HepG2 (cell line): ENCODE results near the gene LTA. TPM values are rescaled to one million over a fixed set of nuclear protein-coding genes. Genes with fewer than 3 reads are reported as not detected.
A peak's percentile ranks its signal among the peaks of the same experiment; 100 is the strongest.

Source experiments
- ATAC-seq: fragments of 200-7000 bp; cut with Tn5 transposase; 3 replicates; pipeline ENCODE4 v1.9.1; 2020; ENCODE audit warnings: mild to moderate bottlenecking, moderate library complexity
- BruUV-seq: library from RNA; stranded (reverse); fragments of 400-500 nt; replicated peaks from 2 replicates; lab custom pipeline; 2021; lab: Mats Ljungman, UMichigan
- CTCF ChIA-PET: fragments of 300-600 bp; formaldehyde crosslinking; extraction: SDS; loops from one replicate; lab custom pipeline; 2021; ENCODE audit warnings: low total read pairs, inconsistent platforms, low intra/inter-chr PET ratio; lab: Yijun Ruan, JAX
- POLR2A ChIA-PET: fragments of 350-600 bp; sonication (Branson Sonifier 250); formaldehyde crosslinking; loops from one replicate; lab custom pipeline; 2020; ENCODE audit warnings: antibody characterized with exemption, inconsistent platforms; lab: Yijun Ruan, JAX
- DNase-seq: peaks from one replicate; pipeline ENCODE4 v3.0.0-alpha.2; 2015; ENCODE audit warnings: low spot score
- FAIRE-seq: peaks from 3 replicates; lab custom pipeline; 2011; peaks lifted over from hg19 to GRCh38; lab: Jason Lieb, UNC
- H2AFZ ChIP-seq: one replicate; pipeline ENCODE4 v1.6.1; 2011; ENCODE audit warnings: low read length, inconsistent platforms
- H3K27ac ChIP-seq: fragments of 300-600 bp; 3 replicates; pipeline ENCODE4 v1.8.0; 2011; ENCODE audit warnings: mixed run types, mild to moderate bottlenecking, mixed read lengths, low read length, inconsistent platforms; ENCODE audit not compliant: insufficient read depth; ENCODE audit errors: extremely low read length
- H3K27me3 ChIP-seq, 2 experiments: fragments of 200-600 bp in 1 of 2; 2 replicates in 1 of 2; 3 replicates in 1 of 2; pipeline versions ENCODE4 v1.6.0 to v1.8.0; 2011; ENCODE audit warnings: low read length in 2 of 2, mild to moderate bottlenecking in 2 of 2, moderate library complexity in 2 of 2, inconsistent platforms in 1 of 2; ENCODE audit not compliant: insufficient read depth in 2 of 2, control insufficient read depth in 1 of 2
- H3K36me3 ChIP-seq, 2 experiments: fragments of 200-600 bp in 1 of 2; replicated peaks in 1 of 2; 2 replicates in 1 of 2; 3 replicates in 1 of 2; pipeline versions ENCODE4 v1.5.1 to v1.8.0; 2011; ENCODE audit warnings: low read length in 2 of 2, inconsistent platforms in 1 of 2; ENCODE audit not compliant: insufficient read depth in 2 of 2, control insufficient read depth in 1 of 2
- H3K4me1 ChIP-seq: 2 replicates; pipeline ENCODE4 v1.5.1; 2012; ENCODE audit warnings: low read length, inconsistent platforms; ENCODE audit not compliant: insufficient read depth
- H3K4me2 ChIP-seq: 2 replicates; pipeline ENCODE4 v1.6.0; 2011; ENCODE audit warnings: low read depth, low read length, inconsistent platforms
- H3K4me3 ChIP-seq, 3 experiments: fragments of 200-600 bp in 1 of 3; sonication (generic), shearing (Covaris generic) in 1 of 3; replicated peaks in 1 of 3; 2 replicates each; pipeline ENCODE4 v1.5.1; 2011 to 2016; ENCODE audit warnings: low read length in 3 of 3, inconsistent platforms in 2 of 3, low read depth in 2 of 3, mild to moderate bottlenecking in 2 of 3, control low read depth in 1 of 3, mixed read lengths in 1 of 3; ENCODE audit not compliant: insufficient read depth in 1 of 3
- H3K79me2 ChIP-seq: one replicate; pipeline ENCODE4 v1.6.1; 2011; ENCODE audit warnings: low read length, inconsistent platforms; ENCODE audit not compliant: insufficient read depth
- H3K9ac ChIP-seq: 2 replicates; pipeline ENCODE4 v1.6.0; 2011; ENCODE audit warnings: mild to moderate bottlenecking, low read depth, low read length, inconsistent platforms; ENCODE audit not compliant: insufficient read depth
- H3K9me3 ChIP-seq: 2 replicates; pipeline ENCODE4 v1.5.1; 2012; ENCODE audit warnings: mild to moderate bottlenecking, low read length
- H4K20me1 ChIP-seq: 2 replicates; pipeline ENCODE4 v1.6.0; 2011; ENCODE audit warnings: inconsistent platforms, mild to moderate bottlenecking, low read length, moderate library complexity; ENCODE audit not compliant: insufficient read depth
- CENPX ChIP-seq: sonication (generic); formaldehyde crosslinking; IDR thresholded peaks from 2 replicates; pipeline ENCODE4 v1.9.0; 2021; ENCODE audit warnings: mild to moderate bottlenecking, missing genetic modification reagents, moderate library complexity
- GATAD2A ChIP-seq: IDR thresholded peaks from 2 replicates; pipeline ENCODE4 v1.6.1; 2016
- HIC2 ChIP-seq: sonication (generic); formaldehyde crosslinking; IDR thresholded peaks from 2 replicates; pipeline ENCODE4 v1.9.0; 2022; ENCODE audit warnings: low read depth, missing genetic modification reagents
- HNF4G ChIP-seq, 2 experiments: sonication (generic) in 1 of 2; formaldehyde crosslinking in 1 of 2; IDR thresholded peaks; 2 replicates each; pipeline versions ENCODE4 v1.4.0 to v1.6.1; 2011 to 2020; ENCODE audit warnings: borderline replicate concordance in 2 of 2, low read depth in 2 of 2, mild to moderate bottlenecking in 2 of 2, low read length in 1 of 2, missing genetic modification reagents in 1 of 2, moderate library complexity in 1 of 2
- HOMEZ ChIP-seq: IDR thresholded peaks from 2 replicates; pipeline ENCODE4 v1.6.1; 2016; ENCODE audit warnings: low read depth
- MTA1 ChIP-seq: sonication (generic); formaldehyde crosslinking; IDR thresholded peaks from 2 replicates; pipeline ENCODE4 v1.4.0; 2020; ENCODE audit warnings: missing genetic modification reagents, mild to moderate bottlenecking, borderline replicate concordance
- NFKBIZ ChIP-seq: IDR thresholded peaks from 2 replicates; pipeline ENCODE4 v1.6.1; 2018; ENCODE audit warnings: missing genetic modification reagents, missing compliant biosample characterization
- NR2F1 ChIP-seq, 2 experiments: fragments of 450-650 bp in 1 of 2; formaldehyde crosslinking in 1 of 2; IDR thresholded peaks; 2 replicates each; pipeline versions ENCODE4 v1.5.0 to v1.6.1; 2016 to 2020; ENCODE audit warnings: mild to moderate bottlenecking in 1 of 2, missing compliant biosample characterization in 1 of 2, missing genetic modification reagents in 1 of 2, moderate library complexity in 1 of 2
- PAXIP1 ChIP-seq: sonication (generic); formaldehyde crosslinking; conservative IDR thresholded peaks from 2 replicates; pipeline ENCODE4 v1.4.0; 2020; ENCODE audit warnings: mild to moderate bottlenecking, missing genetic modification reagents, moderate library complexity
- POLR2A ChIP-seq, 2 experiments: IDR thresholded peaks; 2 replicates each; pipeline ENCODE4 v1.6.1; 2011; ENCODE audit warnings: low read depth in 2 of 2, low read length in 2 of 2, mild to moderate bottlenecking in 1 of 2, moderate library complexity in 1 of 2; ENCODE audit not compliant: insufficient read depth in 1 of 2
- RARA ChIP-seq: IDR thresholded peaks from 2 replicates; pipeline ENCODE4 v1.6.1; 2016; ENCODE audit warnings: missing genetic modification reagents, missing compliant biosample characterization
- SOX13 ChIP-seq, 3 experiments: fragments of 450-650 bp in 1 of 3; sonication (generic) in 1 of 3; formaldehyde crosslinking in 1 of 3; IDR thresholded peaks in 2 of 3; conservative IDR thresholded peaks in 1 of 3; 2 replicates each; pipeline versions ENCODE4 v1.5.0 to v1.6.1; 2016 to 2020; ENCODE audit warnings: antibody characterized with exemption in 1 of 3, mild to moderate bottlenecking in 1 of 3, missing compliant biosample characterization in 1 of 3, missing genetic modification reagents in 1 of 3, moderate library complexity in 1 of 3
- ZMYM3 ChIP-seq: sonication (generic); formaldehyde crosslinking; IDR thresholded peaks from 2 replicates; pipeline ENCODE4 v1.5.1; 2020; ENCODE audit warnings: mild to moderate bottlenecking, missing genetic modification reagents
- ZNF224 ChIP-seq: sonication (generic); formaldehyde crosslinking; IDR thresholded peaks from 2 replicates; pipeline ENCODE4 v1.5.0; 2020; ENCODE audit warnings: mild to moderate bottlenecking, missing genetic modification reagents
- ZNF331 ChIP-seq: sonication (generic); formaldehyde crosslinking; IDR thresholded peaks from 2 replicates; pipeline ENCODE4 v1.4.0; 2020; ENCODE audit warnings: missing genetic modification reagents
- ZNF333 ChIP-seq: sonication (generic); formaldehyde crosslinking; IDR thresholded peaks from 2 replicates; pipeline ENCODE4 v1.4.0; 2020; ENCODE audit warnings: mild to moderate bottlenecking, missing genetic modification reagents, borderline replicate concordance
- WGBS: methylation state at CpG from one replicate; pipeline ENCODE4 v1.1.6; 2017; ENCODE audit warnings: low lambda C conversion rate; 5-methylcytosine and 5-hydroxymethylcytosine counted together
- in situ Hi-C: cut with HindIII; loops from 2 replicates; pipeline ENCODE4 v1.10.0; 2017; ENCODE audit warnings: low pct_unique_long_range_greater_than_20kb; ENCODE audit not compliant: extremely low pct_ligation_motif_present
- intact Hi-C: fragments of 100-400 bp; cut with micrococcal nuclease; formaldehyde crosslinking; loops from one replicate; pipeline ENCODE4 v1.10.0; 2022; ENCODE audit not compliant: unreplicated experiment
- polyA plus RNA-seq, 8 experiments: library from polyadenylated mRNA; depleted of rRNA in 3 of 8; stranded (reverse) in 7 of 8; unstranded in 1 of 8; fragments of >200 nt; fragmentation: Illumina TruSeq in 4 of 8; extraction: Trizol in 4 of 8; gene quantifications; 2 replicates each; pipeline versions ENCODE4 v1.2.1 to v1.2.3, GENCODE V29; 2011 to 2016; ENCODE audit warnings: low read depth in 4 of 8, missing spikeins in 1 of 8, mixed read lengths in 1 of 8; ENCODE audit not compliant: insufficient read depth in 1 of 8
- total RNA-seq, 5 experiments: library from RNA; depleted of rRNA; stranded (reverse); fragments of >200 nt; fragmentation: Illumina TruSeq; extraction: Trizol; gene quantifications; 2 replicates each; pipeline ENCODE4 v1.2.3, GENCODE V29; 2016; ENCODE audit warnings: low read depth in 1 of 5

LTA gene
- total and polyA plus RNA-seq, 2 of the 13 experiments (the other 11 are each of a cell fraction or from before 2014, with no cell fraction given): 0.09 TPM; not detected in 1

GRCh38 chr6:31543639-31544038 is 28.4 kb upstream of the LTA start:
- in situ Hi-C loops (no loop called here), intact Hi-C loops (loop anchor here (10.0 kb wide), 1 partner anchor 111 kb away; the partner anchor contains the start of genes APOM and BAG6)
- peaks cover 25% of the 10 kb centered on the region for H4K20me1 ChIP-seq
- WGBS: 49% methylated on average over 6 of the region's 6 CpGs
- FAIRE-seq (peak; percentile 4), ATAC-seq (no peak), DNase-seq (no peak)
- no peaks in the 10 kb centered on the region; a peak in 2 of 5 replicates for H3K27me3 ChIP-seq
- peaks cover 59% of the 10 kb centered on the region for H3K4me1 ChIP-seq
- peaks cover 48% of the 10 kb centered on the region for H3K79me2 ChIP-seq
- H3K36me3 ChIP-seq: peaks cover 6 to 20% of the 10 kb centered on the region in 2 experiments
- H3K9ac ChIP-seq: peak overlapping the region; percentile 96; the same call in 1 of the 2 replicates
- CTCF ChIA-PET: no interaction called here
- H3K4me3 ChIP-seq: peak overlapping the region in 1 of 3 experiments; percentile 99; a peak in 2 of 6 replicates
- BruUV-seq: no TSS peak
- H3K9me3 ChIP-seq: no peaks in the 10 kb centered on the region
- no peak overlapping the region for H2AFZ ChIP-seq
- POLR2A ChIA-PET: interaction anchor here (0.8 to 6.9 kb wide), 9 partner anchors 15 to 402 kb away, joined by 3 to 123 read pairs (median 6); partner anchors contain the start of genes APOM, BAG6, C6orf47 and CFB
- peak overlapping the region; percentile 95 for H3K27ac ChIP-seq
- peak overlapping the region; percentile 99 for H3K4me2 ChIP-seq
- peak; percentile 52; the same call in 1 of the 2 replicates for TF ChIP-seq HNF4G (IDR thresholded peaks at IDR 0.05; ENCODE audit: borderline replicate concordance, low read depth, low read length)
- TF ChIP-seq HNF4G (CRISPR knock-in tag; IDR thresholded peaks at IDR 0.05; ENCODE audit: borderline replicate concordance, low read depth): no peak
- 0 out of 2 replicates have a peak, but pooled peaks have one; percentile 42 for TF ChIP-seq ZMYM3 (CRISPR knock-in tag)
- TF ChIP-seq ZNF331 (CRISPR knock-in tag): peak; percentile 54; the same call in 1 of the 2 replicates
- TF ChIP-seq NFKBIZ (CRISPR knock-in tag): 0 out of 2 replicates have a peak, but pooled peaks have one; percentile 40
- TF ChIP-seq ZNF333 (CRISPR knock-in tag): no peak
- 0 out of 4 replicates have a peak, but pooled peaks of 1 of the 2 experiments have one; percentile 24 for TF ChIP-seq NR2F1 (CRISPR knock-in tag; IDR thresholded peaks at IDR 0.05)
- TF ChIP-seq SOX13 (IDR thresholded peaks at IDR 0.05): no peak
- TF ChIP-seq SOX13 (CRISPR knock-in tag; conservative IDR thresholded peaks at IDR 0.05 in 1 of 2, IDR thresholded peaks at IDR 0.05 in 1 of 2): 0 out of 4 replicates have a peak, but pooled peaks of 1 of the 2 experiments have one; percentile 4
- peak; percentile 48 for TF ChIP-seq RARA (CRISPR knock-in tag)
- TF ChIP-seq MTA1: 0 out of 2 replicates have a peak, but pooled peaks have one; percentile 31
- 0 out of 2 replicates have a peak, but pooled peaks have one; percentile 32 for TF ChIP-seq GATAD2A (CRISPR knock-in tag)
- TF ChIP-seq HOMEZ (CRISPR knock-in tag): 0 out of 2 replicates have a peak, but pooled peaks have one; percentile 28
- no peak for TF ChIP-seq CENPX
- peak in 1 of 2 experiments; percentile 21; a peak in 1 of 4 replicates for TF ChIP-seq POLR2A (IDR thresholded peaks at IDR 0.05; ENCODE audit: insufficient read depth in 1 of 2, low read depth in 2 of 2, low read length in 2 of 2)
- TF ChIP-seq PAXIP1: peak; percentile 54
- no peak for TF ChIP-seq HIC2
- no peak for TF ChIP-seq ZNF224 (CRISPR knock-in tag)
